ENCODE data around the gene ACSM6.

Gene ACSM6

GRCh38 chr10:95277201-95277570, 83.1 kb downstream of the ACSM6 start:
- no peak for TF ChIP-seq CTCF (IDR thresholded peaks at IDR 0.05; ENCODE audit: low read depth, low read length)
- H3K4me3 ChIP-seq (replicated peaks in 1 of 2; ENCODE audit: low read depth in 2 of 2, low read length in 2 of 2): no peak overlapping the region
- no peak for DNase-seq (ENCODE audit: low read depth in 2 of 2)

- no peak for DNase-seq (ENCODE audit: low read depth in 2 of 2)
- no peak for TF ChIP-seq CTCF (IDR thresholded peaks at IDR 0.05; ENCODE audit: low read depth, low read length)
- no peak overlapping the region for H3K4me3 ChIP-seq (replicated peaks in 1 of 2; ENCODE audit: low read depth in 2 of 2, low read length in 2 of 2)
Observed at GRCh38 chr10:95277614-95278013, 83.6 kb downstream of the ACSM6 start.
